GM20431 (cell line): Measurements from ENCODE around the gene NT5DC4.

ENCODE experiments used
- in situ Hi-C: fragments of 300-500 bp; cut with MseI, MboI; formaldehyde crosslinking; loops from one replicate; pipeline ENCODE4 v1.15.0; 2020; ENCODE audit warnings: low sequenced_read_pairs; ENCODE audit not compliant: unreplicated experiment

NT5DC4 gene

GRCh38 chr2:112721819-112722522 lies 1.2 kb downstream of the NT5DC4 start:
- in situ Hi-C loops: loop anchor here (10.0 kb wide), 1 partner anchor 97 kb away; no protein-coding TSS in a partner anchor

GRCh38 chr2:112722816-112723546 lies 2.2 kb downstream of the NT5DC4 start:
- in situ Hi-C loops: loop anchor here (10.0 kb wide), 1 partner anchor 98 kb away; no protein-coding TSS in a partner anchor

- in situ Hi-C loops: loop anchor here (10.0 kb wide), 1 partner anchor 99 kb away; no protein-coding TSS in a partner anchor
Observed at GRCh38 chr2:112723547-112723940, 2.7 kb downstream of the NT5DC4 start.

- in situ Hi-C loops: loop anchor here (10.0 kb wide), 1 partner anchor 99 kb away; no protein-coding TSS in a partner anchor
Observed at GRCh38 chr2:112723995-112724394, 3.2 kb downstream of the NT5DC4 start.

- in situ Hi-C loops: loop anchor here (10.0 kb wide), 1 partner anchor 100 kb away; no protein-coding TSS in a partner anchor
Observed at GRCh38 chr2:112724591-112725525, 4.0 kb downstream of the NT5DC4 start.

GRCh38 chr2:112725545-112726457 lies 5.0 kb downstream of the NT5DC4 start:
- in situ Hi-C loops: loop anchor here (10.0 kb wide), 1 partner anchor 101 kb away; no protein-coding TSS in a partner anchor

GRCh38 chr2:112726487-112727190 lies 5.8 kb downstream of the NT5DC4 start:
- in situ Hi-C loops: loop anchor here (10.0 kb wide), 1 partner anchor 102 kb away; no protein-coding TSS in a partner anchor

GRCh38 chr2:112727276-112728028 lies 6.6 kb downstream of the NT5DC4 start:
- in situ Hi-C loops: loop anchor here (10.0 kb wide), 1 partner anchor 103 kb away; no protein-coding TSS in a partner anchor

GRCh38 chr2:112728029-112728362 lies 7.2 kb downstream of the NT5DC4 start:
- in situ Hi-C loops: loop anchor here (10.0 kb wide), 1 partner anchor 103 kb away; no protein-coding TSS in a partner anchor

- in situ Hi-C loops: loop anchor here (10.0 kb wide), 1 partner anchor 104 kb away; no protein-coding TSS in a partner anchor
Observed at GRCh38 chr2:112728378-112729175, 7.8 kb downstream of the NT5DC4 start.

- in situ Hi-C loops: no loop called here
Observed at GRCh38 chr2:112730216-112730615, 9.4 kb downstream of the NT5DC4 start.

- in situ Hi-C loops: no loop called here
Observed at GRCh38 chr2:112730791-112731190, 10.0 kb downstream of the NT5DC4 start.

- in situ Hi-C loops: no loop called here
Observed at GRCh38 chr2:112731479-112731878, 10.7 kb downstream of the NT5DC4 start.

GRCh38 chr2:112733456-112733855 lies 12.6 kb downstream of the NT5DC4 start:
- in situ Hi-C loops: no loop called here

GRCh38 chr2:112733871-112734270 lies 13.1 kb downstream of the NT5DC4 start:
- in situ Hi-C loops: no loop called here

- in situ Hi-C loops: no loop called here
Observed at GRCh38 chr2:112737542-112738232, 16.9 kb downstream of the NT5DC4 start.
